ENCODE measurements around the gene DCST1.

DNA sequence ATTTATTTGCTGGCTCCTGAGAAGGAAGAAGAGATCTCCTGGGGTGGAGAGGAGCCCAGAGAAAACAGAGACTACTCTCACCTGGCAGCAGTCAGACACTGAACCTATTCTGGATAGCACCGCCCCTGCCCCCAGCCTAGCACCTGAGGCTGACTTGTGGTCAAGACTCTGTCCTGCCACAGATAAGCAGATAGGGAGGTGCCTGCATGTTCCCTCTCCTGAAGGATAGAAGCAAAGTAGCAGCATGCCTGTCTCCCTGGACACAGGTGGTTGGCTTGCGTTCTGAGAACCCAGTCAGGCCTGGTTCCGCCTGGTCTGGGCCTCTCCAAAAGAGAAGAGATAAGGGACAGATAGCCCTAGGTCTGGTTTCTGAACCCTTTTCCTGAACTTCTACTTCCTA lies 43.7 kb downstream of the DCST1 start:
- TF ChIP-seq, protein P1, sequence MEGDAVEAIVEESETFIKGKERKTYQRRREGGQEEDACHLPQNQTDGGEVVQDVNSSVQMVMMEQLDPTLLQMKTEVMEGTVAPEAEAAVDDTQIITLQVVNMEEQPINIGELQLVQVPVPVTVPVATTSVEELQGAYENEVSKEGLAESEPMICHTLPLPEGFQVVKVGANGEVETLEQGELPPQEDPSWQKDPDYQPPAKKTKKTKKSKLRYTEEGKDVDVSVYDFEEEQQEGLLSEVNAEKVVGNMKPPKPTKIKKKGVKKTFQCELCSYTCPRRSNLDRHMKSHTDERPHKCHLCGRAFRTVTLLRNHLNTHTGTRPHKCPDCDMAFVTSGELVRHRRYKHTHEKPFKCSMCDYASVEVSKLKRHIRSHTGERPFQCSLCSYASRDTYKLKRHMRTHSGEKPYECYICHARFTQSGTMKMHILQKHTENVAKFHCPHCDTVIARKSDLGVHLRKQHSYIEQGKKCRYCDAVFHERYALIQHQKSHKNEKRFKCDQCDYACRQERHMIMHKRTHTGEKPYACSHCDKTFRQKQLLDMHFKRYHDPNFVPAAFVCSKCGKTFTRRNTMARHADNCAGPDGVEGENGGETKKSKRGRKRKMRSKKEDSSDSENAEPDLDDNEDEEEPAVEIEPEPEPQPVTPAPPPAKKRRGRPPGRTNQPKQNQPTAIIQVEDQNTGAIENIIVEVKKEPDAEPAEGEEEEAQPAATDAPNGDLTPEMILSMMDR (conservative IDR thresholded peaks at IDR 0.05 in 1 of 2, IDR thresholded peaks at IDR 0.05 in 1 of 2; ENCODE audit: extremely low read depth in 1 of 2, insufficient read depth in 1 of 2, low read depth in 1 of 2, low read length in 2 of 2): no peak
- TF ChIP-seq EZH2 (IDR thresholded peaks at IDR 0.05; ENCODE audit: borderline replicate concordance, low read length): no peak

Measured in mammary epithelial cell (primary cell).